T47D (cell line): ENCODE measurements around the gene NLK.
"Not testable (repeated sequence)": the region's sequence is repeated elsewhere in the genome, so short reads cannot be mapped to it uniquely, and the experiment has no call there.

Experiments
- DNase-seq, 2 experiments: peaks; one replicate each; pipeline versions ENCODE4 v3.0.0 to v3.0.0-alpha.2; 2011 to 2012; ENCODE audit warnings: low read depth in 1 of 2, low spot score in 1 of 2
- JUND ChIP-seq: IDR thresholded peaks from 2 replicates; pipeline ENCODE4 v1.6.1; 2012; ENCODE audit warnings: low read depth
- in situ Hi-C: cut with HindIII; loops from 2 replicates; pipeline ENCODE4 v1.10.0; 2016; ENCODE audit warnings: low sequenced_read_pairs, low pct_unique_long_range_greater_than_20kb

Gene NLK

DNA sequence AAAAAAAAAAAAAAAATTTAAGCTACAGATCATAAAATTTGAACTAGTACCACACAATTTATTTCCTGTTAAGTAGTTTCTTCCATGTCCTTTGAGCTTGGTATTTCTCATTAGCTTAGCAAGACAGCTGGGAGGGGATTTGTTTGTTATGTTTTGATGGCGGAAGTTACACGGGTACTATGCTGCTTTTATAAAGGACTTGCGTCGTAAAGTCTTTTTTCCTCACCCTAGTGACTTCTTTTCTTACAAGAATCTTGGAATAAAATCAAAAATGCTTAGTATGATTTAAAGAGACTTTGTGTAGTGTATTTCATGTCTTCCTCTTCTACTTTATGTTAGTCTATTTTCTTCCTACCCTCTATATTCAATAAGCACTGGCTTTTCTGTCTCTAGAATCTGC is 89.1 kb downstream of the NLK start:
- TF ChIP-seq JUND, result no peak
- DNase-seq, result no peak
- in situ Hi-C loops, result no loop called here

DNA sequence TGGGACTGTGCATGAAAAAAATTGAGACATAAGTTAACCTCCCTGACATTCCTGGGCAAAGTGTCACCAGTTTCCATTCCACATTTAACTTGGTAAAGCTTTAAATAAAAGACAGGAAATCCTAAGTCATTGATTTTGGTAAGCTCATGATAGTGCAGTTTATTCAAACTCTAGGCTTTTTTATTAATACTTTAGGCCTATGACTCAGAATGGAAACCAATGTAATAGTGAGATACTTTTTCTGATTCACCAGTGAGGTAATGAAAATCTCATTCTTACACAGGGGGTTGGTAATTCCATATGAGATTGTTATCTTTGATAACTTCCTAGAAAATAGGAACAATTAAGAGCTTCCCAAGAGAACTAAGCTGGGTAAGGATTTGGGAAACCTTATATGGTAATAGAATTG is 91.1 kb downstream of the NLK start:
- TF ChIP-seq JUND, result no peak
- in situ Hi-C loops, result no loop called here

DNA sequence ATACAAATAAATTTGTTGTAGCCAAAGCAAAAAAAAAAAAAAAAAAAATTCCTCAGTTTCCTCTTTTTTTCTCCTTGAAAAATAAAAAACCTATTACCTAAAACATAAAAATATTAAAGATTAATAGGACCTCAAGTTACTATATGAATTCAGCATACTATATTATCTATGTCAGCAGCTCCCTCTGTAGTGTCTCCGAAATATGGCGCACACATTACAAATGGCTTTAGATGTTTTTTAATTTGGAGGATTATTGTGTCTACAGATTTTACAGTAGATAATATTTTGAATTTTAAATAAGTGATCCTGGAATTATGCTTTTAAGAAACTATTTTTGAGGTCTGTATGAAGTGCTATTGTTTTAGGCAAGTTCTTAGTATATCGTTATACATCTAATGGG is 94.4 kb downstream of the NLK start:
- DNase-seq, result peak in 1 of 2 experiments; percentile 14
- TF ChIP-seq JUND, result no peak
- in situ Hi-C loops, result no loop called here

More for the DNA sequence above, 91.1 kb downstream of the NLK start:
- no peak for DNase-seq

DNA sequence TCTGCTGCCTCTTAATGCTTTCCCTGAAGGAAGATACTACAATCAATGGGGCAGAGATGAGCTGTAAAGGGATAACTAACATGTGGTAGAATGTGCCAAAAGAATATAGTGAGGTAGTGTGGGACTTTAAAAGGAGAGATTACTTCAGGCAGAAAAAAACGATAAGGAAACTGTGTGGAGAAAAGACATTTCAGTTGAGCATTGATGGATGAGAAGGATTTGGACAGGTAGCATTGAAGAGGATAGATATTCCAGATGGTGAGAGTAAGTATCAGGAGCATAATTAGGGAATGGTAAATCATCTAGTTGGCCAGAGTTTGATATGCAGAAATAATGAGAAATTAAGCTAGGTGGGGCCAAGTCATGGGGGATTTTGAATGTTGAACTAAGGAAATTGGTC is 97.3 kb downstream of the NLK start:
- in situ Hi-C loops, result no loop called here
- DNase-seq, result no peak
- no peak for TF ChIP-seq JUND

DNA sequence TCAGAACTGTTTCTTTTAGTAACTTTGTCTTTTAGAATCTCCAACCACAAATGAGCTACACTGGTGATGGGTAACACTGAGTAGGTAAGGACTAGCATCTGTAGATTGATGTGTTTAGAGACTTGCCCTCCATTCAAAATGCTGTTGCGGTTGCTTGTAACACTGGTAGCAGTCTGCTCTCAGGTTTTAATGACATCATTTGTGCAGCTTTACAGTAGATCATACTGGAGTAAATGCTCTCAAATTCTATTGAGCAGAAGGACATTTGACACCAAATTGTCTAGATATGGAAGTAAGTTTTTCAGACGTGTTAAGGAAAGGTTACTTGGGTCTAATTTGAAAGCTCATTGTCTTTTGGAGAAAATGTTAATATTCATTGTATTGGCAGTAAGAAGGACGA is 98.8 kb downstream of the NLK start:
- TF ChIP-seq JUND, result no peak
- DNase-seq, result no peak
- in situ Hi-C loops, result no loop called here

DNA sequence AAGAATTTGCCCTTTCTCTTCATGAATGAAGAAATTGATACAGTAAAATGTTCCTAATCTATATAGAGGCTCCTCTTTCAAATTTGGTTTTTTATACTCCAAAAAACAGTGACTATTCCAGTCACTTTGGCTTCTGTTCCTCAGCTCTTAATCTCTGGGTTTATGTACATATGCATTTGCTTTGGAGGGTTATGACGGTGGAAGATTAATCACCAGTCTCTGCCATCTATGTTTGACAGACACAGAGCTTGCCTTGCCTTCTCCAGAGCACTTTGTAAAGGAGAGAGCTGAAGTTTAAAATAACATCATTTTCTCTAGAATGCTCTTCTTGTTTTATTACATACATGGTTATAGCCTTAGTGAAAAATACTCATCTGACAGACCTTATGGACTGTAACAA is 99.3 kb downstream of the NLK start:
- no peak for DNase-seq
- in situ Hi-C loops, result no loop called here
- TF ChIP-seq JUND, result no peak

DNA sequence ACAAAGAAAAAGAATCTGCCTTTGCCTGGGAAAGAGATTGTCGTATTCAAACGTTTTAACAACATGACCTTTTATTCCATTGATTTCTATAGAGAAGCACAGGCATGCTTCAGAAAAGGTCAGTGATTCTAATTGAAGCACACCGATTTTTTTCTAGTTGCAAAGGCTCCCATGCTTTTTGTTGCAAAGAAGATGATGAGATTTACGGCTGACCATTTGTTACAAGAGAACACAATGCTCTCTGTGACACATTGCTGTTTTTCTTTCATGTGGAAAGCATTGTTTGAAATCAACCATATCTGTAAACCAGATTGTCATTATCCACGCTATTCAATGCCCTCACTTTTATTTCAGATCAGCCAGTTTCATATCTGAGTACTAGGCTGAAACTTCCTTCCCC is 99.8 kb downstream of the NLK start:
- in situ Hi-C loops, result no loop called here
- no peak for TF ChIP-seq JUND
- no peak for DNase-seq

DNA sequence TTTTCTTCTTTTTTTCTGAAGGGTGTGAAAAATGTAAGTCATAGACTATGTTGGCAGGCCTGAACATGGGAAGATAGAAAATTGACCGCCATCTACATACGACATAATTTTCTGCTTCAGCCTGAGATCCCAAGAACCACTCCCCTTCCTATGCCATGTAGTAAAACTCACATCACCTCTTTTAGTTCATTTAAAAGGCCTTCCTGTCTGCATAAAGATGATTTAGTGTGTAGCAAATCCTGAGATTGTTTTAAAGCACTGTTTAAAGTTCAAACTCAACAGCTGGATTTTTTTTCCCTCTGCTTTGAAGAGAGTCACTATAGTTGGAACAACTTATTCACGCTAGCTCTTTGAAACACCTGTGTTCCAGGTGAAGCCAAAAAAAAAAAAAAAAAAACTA is 101.5 kb downstream of the NLK start:
- no peak for DNase-seq
- in situ Hi-C loops, result no loop called here
- no peak for TF ChIP-seq JUND

DNA sequence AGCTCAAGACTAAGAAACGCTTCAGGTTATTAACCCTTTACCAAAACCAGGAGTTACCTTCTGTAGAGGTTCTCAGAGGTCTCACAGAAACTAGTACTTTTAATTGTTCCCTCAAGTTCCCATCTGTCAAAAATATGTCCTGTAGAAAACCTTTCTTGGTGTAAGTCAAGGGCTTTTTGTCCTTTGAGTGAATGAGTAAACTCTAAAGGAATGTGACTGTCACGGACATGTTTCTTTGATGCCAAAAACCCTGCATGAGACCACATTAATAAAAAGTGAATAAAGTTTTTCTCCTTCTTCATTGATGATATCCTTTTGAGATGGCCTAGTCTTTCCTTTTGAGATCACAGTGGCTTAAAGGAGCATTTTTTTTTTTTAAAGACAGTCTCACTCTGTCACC is 102.9 kb downstream of the NLK start:
- in situ Hi-C loops, result no loop called here
- no peak for TF ChIP-seq JUND
- no peak for DNase-seq

DNA sequence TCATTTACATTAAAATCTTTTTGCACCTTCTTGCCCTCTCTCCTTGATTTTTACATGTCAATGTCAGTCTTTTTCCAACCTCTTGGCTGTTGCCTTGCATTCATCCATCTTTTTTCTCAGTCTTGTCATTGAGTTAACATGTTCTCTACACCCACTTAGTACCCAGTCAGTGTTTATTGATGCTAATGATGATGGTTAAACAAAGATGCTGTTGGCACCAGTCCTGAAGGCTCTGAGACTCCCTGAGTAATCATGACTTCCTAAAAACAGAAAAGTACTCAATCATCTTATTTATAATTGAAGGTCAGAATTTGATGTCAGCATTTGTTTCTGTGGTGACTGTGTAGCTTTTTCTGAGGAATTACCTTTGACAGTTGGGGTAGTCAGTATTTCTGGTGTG is 104.5 kb downstream of the NLK start:
- in situ Hi-C loops, result no loop called here
- no peak for DNase-seq
- TF ChIP-seq JUND, result no peak

DNA sequence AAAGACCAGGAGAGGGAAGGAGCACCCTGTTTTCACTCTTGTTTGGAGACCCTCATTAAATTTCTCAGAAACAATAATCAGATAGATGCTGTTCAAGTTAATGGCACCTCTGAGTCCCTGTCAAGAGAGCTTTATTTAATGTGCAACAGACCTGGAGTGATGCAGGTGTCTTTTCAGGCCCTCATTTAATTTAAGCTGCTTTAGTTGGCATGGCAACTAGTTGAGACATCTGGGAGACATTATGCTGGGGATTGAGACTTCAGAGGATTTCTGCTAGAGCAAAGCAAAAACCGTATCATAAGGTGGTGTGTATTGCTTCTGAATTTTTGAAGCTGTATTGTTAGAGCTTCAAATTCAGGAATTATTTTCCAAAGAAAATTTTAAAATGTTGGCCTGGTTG is 108.5 kb downstream of the NLK start:
- in situ Hi-C loops, result no loop called here
- no peak for TF ChIP-seq JUND
- DNase-seq, result no peak

DNA sequence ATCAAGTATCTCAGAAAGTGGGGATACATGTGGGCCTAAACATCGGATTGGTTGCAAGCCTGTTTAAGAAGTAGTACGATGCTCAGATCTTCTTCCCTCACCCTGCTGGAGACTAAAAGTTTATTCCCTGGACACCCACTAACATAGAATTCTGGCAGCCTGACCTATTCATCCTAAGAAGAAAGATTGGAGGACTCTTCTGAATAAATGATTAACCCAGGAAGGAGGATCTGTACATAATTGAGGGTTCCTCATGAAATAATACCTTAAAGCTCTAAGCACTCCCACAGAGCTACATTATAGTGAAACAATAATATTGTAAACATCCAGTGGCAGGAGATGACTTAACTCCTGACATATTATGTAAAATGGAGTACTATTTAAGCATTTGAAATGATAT is 111.7 kb downstream of the NLK start:
- DNase-seq, result no peak
- TF ChIP-seq JUND, result no peak
- in situ Hi-C loops, result no loop called here

DNA sequence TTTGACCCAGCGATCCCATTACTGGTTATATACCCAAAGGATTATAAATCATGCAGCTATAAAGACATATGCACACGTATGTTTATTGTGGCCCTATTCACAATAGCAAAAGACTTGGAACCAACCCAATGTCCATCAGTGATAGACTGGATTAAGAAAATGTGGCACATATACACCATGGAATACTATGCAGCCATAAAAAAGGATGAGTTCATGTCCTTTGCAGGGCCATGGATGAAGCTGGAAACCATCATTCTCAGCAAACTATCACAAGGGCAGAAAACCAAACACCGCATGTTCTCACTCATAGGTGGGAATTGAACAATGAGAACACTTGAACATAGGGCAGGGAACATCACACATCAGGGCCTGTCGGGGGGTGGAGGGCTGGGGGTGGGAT is 112.9 kb downstream of the NLK start:
- DNase-seq, in situ Hi-C loops: not testable (repeated sequence)

DNA sequence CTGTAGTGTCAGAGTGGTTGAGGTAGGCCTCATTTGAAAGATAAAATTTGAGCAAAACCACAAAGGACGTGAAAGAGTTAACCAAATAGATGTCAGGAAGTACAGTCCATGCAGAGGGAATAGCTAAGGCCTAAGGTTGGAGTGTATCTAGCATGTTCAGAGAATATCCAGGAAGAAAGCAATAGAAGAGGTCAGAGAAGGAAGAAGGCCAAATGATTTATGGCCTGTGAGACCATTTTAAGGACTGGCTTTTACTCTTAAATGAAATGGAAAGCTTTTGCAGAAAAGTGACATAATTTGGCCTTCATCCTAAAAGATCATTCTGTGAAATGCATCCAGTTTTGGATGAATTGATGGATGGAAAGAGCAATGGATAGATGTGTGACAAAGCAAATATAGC is 116.5 kb downstream of the NLK start:
- in situ Hi-C loops, result no loop called here
- TF ChIP-seq JUND, result no peak
- no peak for DNase-seq

DNA sequence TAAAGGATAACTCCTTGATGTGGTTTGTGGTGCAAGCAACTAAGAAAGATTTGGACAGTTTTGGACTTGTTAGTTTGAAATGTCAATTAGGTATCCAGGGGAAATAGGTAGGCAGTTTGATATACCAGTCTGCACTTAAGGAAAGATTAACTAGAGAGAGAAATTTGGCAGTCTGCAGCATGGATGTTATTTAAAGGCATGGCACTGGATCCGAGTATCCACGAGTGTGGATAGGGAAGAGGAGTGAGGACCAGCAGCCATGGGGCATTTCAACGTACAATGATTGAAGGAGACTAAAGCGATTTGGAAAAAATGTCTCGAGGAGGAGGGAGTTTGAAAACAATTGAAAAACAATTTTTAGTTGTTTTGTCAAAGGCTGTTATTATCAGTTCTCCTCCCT is 117.4 kb downstream of the NLK start:
- DNase-seq, result no peak
- no peak for TF ChIP-seq JUND
- in situ Hi-C loops, result no loop called here
